GM19438 (cell line): ENCODE data around the gene SSUH2.

Experiments
- ATAC-seq: cut with Tn5 transposase; IDR thresholded peaks from one replicate; pipeline ENCODE4 v1.9.1; 2021; ENCODE audit warnings: low read depth; ENCODE audit not compliant: unreplicated experiment

SSUH2 gene

DNA sequence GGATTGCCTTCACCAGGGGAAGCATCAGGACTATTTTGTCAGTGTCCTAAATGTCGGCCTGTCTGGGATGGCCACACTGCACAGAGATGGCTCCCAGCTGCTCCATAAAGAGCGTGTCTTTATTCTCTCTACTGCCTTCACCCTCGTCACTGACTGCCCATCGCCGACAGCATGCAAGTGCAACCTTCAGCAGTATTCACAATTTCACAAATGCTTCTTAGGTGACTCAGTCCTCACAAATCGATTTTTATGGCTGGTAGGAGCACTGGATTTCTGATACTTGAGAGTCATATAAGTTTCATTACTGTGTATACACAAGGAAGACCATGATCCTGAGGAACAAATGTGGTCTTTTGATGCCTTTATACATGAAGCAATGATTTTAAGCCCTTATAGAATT, 1.1 kb upstream of the SSUH2 start:
- no peak for ATAC-seq

DNA sequence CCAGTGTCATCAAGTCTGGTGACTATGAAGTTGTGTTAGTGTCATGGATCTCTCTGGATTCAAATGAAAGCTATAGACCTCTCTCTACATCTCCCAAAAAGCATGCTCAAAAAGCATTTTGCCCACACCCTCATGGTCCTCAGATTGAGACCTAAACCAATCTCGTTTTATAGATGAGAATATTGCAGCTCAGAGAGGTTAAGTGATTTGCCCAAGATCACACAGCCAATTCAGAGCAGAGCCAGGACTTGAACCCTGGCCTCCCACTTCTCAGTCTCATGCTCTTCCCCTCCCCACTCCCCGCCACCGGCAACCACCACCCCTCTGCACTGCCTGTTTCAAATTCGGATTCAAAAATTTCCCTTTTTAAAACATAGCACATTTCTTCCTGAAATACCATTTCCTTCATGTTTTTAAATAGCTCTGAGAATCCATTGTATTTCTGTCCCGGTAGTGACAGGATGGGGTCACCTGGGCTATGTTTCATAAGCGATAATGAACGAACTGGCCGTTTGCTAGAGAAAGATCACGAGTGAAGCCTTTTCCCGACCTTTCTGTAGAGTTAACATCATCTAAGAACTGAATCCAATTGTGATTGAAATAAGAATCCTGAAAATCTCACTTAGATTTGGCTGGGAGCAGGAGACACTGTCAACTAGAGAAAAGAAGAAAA, 769 bp downstream of the SSUH2 start:
- no peak for ATAC-seq

DNA sequence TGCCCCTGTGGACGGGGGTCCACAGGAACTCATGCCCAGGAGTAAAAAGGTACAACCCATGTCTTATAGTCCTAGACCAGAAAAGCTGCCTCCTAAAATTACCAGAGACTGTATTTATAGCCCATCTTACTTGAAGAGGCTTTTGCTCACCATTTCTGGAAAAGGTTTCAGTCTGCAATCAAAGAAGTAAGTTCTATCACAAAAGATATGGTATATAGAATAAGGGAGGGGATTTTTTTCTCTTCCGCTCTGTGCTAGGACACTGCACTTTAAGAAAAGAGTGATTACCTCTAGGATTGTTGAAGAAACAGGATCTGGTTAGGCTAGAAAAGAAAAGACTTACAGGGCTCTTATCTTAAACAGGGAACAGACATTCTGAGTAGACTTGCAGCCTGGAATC, 2.6 kb downstream of the SSUH2 start:
- no peak for ATAC-seq

DNA sequence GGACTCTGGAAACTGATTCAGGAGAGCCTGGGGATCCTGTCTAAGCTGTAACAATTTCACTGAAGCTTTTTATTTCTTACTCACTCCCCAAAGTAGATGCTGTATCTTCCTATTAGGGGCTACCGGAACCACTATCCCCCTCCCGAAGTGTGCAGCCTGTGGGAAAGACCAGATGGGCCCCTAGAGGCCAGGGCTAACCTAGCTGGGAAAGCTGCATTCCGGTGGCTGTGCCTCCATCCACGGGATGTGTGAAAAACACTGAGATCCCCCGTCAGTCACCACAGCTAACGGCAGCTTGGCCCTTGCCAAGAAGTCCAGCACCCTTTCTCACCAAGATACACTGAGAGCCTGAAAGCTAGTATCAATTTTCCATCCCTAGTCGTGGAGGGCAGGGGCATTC, 3.1 kb downstream of the SSUH2 start:
- no peak for ATAC-seq

DNA sequence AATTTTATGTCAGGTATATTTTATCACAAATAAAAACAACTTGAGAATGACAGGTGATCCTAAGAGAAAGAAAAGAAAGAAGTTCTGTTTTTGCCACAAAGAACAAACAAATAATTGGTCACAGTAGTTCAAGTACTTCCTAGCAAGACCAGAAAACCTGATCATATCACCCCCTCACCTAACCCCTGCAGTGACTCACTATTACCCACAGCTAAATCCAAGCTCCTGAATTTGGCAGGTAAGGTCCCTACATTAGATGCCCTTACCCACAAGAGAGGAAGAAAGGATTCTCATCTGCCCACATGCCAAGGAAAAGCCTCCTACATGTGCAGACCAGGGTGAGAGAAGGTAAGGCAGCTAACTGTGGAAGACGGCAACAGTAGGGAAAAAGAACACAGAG, 4.4 kb downstream of the SSUH2 start:
- ATAC-seq: no peak

DNA sequence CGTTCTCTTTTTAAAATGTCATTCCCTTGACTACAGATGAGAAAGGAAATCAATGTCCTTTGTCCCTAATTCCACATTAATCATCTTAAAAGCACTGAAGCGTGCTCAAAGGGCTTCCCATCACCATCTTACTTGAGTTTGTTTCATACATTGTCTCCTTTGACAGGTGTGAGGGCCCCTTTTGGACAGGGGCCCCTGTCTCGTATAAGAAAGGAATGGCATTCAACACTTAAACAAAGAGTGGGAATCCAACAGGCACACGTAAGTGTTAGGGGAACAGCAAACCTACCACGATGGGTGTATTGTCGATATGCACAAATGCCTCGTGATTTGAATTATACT, 5.0 kb downstream of the SSUH2 start:
- ATAC-seq: no peak

DNA sequence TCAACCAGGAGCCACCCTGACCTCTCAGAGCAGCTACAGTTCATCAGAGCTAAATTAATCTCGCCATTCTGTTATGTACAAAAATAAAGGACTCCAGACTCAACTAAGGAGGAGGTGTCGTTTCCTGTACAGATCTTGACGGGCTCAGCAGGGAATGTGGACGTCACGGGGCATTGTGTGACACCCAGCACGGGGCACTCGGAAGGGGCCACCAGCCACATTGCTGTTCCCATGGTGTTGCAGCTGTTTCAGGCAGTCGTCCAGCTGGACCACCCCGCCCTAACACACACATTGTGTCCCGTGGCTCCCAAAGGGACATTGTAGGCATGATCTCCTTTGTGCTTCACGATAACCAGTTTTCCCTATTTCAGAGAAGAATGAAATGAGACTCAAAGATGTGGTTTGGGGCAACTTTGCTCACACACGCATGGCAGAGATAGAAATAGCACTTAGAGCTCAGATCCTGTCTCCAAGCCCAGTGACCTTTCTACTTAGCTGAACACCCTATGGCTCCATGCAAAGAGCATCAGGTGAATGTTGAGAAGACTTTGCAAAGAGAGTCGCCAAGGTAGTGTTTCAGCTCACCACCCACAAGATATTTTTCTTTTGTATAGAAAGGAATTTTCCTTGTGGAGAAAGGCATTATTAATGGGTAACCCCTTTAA, 5.5 kb downstream of the SSUH2 start:
- no peak for ATAC-seq

DNA sequence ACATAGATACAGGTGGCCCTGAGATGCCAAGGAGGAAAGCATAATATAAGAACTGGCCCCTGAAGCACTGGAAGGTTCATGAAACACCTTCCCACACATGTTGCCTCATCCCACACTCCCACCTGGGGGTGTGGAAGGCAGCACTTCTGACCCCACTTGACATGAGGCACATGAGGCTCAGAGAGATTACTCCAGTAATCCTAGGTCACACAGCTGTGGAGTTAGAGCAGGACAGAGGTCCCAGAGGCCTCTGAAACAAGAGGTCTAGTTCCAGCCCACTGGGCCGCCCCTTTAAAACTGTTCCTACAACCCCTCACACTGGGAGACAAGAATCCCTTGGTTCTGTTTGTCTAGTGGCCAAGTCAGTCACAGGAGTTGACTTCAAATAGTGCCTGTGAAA, 7.2 kb downstream of the SSUH2 start:
- no peak for ATAC-seq

DNA sequence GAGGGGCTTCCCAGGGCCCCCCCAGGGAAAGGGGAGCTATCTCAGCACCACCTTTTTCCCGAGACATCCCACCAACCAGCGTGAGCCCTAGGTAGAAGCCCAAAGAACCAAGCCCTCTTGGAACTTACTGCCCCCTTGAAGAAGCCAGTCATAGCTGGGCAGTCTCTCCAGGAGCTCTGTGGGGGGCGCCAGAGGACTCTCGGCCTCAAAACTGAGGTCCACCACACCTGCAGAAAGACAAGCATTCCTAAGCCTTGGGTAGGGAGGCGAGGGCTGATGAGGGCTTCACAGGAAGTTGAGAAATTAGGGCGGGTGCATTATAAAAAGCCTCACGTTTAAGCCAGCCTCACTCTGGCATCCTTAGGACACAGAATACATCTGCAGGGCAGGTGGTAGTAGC, 9.0 kb downstream of the SSUH2 start:
- no peak for ATAC-seq

DNA sequence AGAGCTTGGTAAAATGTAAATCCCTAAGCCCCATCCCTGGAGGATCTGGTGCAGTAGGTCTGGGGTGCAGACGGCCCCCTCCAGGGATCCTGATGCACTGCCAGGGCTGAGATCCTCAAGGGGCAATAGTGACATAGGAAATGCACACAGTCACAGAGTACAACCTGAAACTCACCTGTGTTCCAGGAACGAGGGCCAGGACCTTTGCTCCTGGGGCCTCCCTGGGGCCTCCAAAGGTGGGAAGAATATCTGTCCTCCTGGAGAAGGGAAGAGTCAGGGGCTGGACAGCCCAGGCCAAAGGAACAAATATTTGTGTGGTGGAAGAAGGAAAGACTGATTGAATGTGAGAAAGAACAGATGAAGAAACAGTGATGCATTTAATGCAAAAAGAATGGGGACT, 9.5 kb downstream of the SSUH2 start:
- no peak for ATAC-seq

DNA sequence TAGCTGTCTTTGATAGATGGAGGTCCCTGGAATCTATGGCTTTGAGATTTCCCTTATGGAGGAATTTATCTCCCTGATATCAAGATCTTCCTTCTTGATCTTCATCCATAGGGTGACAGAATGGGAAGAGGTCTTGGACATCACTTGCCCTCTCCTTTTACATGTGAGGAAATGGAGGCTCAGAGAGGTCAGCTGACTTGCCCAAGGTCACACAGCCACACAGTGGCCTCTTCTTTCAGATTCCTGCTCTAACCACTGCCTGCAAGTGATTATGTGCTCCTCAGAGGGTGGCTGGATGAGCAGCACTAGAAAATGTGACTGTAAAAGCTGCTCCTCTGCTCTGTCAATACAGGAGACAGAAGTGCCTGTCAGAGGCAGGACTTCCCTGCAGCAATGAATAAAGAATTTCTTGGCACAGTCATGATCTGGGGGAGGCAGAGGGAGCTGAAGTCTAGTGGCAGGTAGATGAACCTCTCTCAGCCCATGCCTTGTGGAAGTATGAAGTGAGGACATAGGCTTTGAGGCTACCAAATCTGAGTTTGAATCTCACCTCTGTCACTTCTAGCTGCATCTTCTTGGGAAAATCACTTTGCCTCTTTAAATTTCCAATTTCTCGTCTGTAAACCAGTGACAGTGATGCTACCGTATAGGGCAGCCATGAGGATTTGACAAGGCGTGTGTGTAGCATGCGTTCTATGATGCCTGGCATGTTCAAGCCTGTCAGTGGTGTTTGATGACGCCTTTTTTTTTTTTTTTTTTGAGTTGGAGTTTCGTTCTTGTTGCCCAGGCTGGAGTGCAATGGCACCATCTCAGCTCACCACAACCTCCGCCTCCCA, 12.0 kb downstream of the SSUH2 start:
- no peak for ATAC-seq

DNA sequence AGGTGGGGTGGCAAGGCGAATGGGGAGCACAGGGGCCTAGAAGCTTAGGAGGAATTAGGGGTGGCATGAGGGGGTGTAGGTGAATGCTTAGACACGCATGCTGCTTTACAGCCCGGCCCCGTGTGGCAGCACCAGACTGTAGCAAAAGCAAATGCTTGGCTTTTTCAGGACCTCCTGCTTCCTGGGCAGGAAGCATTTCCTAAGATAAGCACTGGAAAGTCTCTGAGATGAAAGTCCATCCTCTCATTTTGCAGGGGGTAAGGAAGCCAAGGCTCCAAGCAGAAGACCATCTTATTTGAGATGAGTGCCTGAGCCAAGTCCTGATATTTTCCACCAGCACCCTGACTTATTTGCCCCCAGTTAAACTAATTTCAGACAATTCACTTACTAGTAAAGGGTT, 12.9 kb downstream of the SSUH2 start:
- ATAC-seq: no peak

DNA sequence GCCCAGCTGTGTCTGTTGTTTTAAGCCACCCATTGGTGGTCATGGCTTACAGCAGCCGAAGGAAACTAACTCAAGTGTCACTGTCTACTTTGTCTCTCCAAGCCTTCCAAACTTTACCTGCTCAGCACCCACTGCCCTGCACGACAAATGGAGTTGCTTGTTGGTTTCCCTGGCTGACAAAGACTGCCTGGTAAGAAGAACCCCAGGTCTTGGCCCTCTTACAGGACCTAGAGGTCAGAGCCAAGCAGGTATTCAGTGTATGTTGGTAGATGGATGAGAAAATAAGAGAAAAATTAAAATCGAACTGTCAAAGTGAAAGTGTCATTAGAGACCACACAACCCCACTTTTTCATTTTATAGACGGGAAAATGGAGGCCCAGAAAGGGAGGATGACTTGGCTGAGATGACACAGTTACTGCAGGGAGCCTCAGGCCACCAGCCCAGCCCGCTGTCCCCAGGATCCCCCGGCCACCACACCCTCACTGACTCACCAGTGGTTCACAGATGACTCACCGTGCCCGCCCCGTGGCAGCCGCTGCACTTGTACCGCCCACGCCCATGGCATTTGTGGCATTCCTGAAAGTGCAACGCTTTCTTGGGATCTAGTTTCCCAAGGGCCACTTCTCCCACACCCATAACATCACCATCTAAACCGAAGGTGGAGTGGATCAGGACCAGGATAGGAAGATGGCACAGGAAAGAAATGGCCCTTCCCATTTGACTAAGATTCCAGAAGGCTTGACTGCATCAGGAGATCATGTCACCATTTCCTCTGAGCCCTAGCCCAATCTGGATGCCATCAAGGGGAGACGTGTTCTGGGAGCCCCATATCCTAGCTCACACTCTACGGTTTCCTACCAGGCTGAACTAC, 15.2 kb downstream of the SSUH2 start:
- no peak for ATAC-seq

DNA sequence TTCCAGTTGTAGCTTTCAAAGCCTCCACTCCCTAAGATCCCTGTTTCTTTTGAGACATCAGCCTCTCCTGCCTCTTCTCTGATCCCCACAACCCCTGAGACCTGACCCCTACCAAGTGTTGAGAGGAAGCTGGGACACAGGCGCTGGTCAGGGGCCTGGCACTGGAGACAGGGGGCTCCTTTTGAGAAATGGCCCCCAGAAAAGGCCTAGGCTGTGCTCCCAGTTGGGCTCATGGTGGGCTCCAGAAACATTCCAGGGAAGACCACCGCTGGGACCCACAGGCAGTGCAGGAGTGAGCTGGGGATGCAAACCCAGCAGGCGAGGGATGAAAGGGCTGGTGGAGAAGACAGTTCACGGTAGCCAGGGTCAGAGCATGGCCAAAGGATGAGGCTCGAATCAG, 16.6 kb downstream of the SSUH2 start:
- no peak for ATAC-seq

DNA sequence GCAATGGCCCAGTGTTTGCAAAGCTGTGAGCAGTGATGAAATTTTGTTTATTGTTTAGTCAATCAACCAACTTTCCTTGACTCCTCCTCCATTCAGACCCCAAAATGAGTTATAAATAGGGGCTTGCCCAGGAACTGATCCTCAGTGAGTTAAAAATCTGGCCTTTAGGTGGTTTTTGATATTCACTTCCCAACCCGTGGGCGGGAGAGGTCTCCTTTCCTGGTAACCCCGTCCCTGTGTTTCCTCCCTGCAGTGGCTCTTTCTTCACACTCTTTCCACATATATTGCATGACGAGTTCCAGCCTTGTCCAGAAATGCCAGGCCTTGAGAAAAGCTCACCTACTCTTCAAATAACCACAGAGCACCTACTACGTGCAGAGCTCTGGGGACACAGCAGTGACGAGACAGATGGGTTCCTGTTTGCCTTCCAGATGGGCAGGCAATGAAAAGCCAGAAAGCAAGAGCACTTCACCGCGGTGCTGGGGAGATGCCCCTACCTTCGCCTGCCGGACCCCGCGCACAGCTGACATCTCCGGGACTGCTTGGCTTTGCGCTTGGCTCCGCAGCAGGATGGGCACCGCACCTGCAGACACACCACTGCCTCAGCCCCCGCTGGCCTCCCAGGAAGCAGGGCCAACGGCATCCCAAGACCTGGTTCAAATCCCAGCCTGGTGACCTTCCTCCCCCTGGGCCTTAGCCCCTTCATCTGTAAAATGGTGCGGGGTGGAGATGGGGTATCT, 17.2 kb downstream of the SSUH2 start:
- no peak for ATAC-seq

DNA sequence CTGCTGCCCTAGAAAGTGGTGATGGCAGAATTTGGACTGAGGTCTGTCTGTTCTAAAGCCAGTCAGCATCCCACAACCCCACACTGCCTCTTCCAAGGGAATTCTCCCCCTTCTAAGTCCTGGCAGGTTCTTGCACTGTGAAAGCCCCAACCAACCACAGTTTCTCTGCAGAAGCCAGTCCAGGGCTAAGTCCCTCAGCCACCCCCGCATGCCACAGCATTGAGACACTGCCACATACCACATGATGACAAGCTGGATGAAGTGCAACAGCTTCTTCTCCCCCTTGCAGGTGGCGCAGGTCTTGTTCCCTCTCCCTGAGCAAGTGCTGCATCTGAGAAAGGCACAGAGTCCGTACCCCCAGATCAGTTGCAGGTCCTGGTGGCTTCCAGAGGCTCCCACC, 18.6 kb downstream of the SSUH2 start:
- no peak for ATAC-seq

DNA sequence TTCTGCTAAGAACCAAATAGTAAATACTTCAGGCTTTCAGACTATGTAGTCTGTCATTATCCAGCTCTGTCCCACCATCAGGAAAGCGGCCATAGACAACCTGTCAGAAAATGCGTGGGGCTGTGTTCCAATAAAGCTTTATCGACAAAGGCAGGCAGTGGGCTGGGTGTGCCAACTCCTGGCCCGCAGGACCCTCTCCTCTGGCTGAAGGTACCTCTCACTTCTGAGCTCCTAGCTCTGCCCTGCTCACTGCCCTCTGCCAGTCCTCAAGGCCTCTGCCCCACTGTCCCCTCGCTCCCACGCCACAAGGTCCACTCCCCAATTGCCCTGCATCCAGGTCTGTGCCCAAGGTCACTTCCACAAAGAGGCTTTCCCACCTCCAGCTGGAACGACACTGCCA, 20.0 kb downstream of the SSUH2 start:
- ATAC-seq: no peak

DNA sequence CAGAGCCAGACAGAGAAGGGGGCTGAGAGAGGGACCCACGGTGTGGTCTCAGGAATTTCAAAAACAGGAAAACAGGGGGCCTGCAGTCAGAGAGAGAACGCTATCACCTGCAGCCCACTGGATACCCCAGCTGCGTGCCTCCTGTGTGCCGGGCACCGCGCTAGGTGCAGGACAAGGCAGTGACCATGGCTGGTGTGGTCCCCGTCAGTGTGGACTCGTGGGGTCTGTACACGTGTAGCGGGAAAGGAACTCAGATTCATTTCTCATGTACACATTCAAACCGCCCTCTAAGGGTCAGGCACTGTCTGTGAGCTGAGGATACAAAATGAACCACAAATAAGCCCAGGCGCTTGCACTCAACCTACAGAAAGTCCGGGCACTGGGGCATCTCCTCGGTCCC, 20.9 kb downstream of the SSUH2 start:
- ATAC-seq: no peak

DNA sequence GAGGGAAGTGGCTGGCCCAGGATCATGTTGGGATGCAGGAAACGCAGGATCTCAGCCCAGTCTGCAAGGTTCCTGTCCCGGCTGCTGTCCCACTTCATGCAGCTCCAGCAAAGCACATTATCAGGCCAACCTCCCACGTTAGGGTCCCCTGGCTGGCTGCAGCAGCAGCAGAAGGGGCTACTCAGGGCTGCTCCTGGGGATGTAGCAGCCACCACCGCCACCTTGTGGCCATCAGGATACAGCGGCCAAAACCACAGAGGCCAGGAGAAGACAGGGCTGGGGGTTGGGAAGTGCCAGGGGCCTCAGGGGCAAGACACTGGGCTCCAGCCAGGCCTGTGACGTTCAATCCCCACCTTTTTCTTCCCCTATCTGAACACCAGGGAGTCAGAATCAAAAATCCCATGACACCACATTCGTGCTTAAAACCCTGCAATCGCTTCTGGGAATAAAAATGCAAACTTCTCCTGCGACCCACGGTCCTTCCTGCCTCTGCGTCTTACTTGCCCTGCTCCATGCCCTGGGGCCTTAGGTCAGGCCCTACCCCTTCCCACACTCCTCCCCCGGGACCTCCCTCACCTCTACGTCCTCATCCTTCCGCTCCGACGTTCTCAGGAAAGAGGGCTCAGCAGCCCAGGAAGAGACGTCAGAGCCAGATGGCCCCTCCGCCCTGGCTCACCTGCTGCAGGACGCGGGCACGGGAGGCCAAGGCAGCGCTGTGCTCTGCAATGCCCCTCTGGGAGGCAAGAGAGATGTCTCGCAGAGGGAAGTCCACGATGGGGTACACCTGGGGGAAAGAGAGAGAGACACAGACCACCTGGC, 21.5 kb downstream of the SSUH2 start:
- ATAC-seq: peak; percentile 93
